Measurements from ENCODE around the gene ZBTB34. TPM values are rescaled to one million over a fixed set of nuclear protein-coding genes. Genes with fewer than 3 reads are reported as not detected.

ZBTB34 gene
- total RNA-seq, 4 donors from 2014 or later, result 4.0 to 8.2 (median 4.5) TPM

DNA sequence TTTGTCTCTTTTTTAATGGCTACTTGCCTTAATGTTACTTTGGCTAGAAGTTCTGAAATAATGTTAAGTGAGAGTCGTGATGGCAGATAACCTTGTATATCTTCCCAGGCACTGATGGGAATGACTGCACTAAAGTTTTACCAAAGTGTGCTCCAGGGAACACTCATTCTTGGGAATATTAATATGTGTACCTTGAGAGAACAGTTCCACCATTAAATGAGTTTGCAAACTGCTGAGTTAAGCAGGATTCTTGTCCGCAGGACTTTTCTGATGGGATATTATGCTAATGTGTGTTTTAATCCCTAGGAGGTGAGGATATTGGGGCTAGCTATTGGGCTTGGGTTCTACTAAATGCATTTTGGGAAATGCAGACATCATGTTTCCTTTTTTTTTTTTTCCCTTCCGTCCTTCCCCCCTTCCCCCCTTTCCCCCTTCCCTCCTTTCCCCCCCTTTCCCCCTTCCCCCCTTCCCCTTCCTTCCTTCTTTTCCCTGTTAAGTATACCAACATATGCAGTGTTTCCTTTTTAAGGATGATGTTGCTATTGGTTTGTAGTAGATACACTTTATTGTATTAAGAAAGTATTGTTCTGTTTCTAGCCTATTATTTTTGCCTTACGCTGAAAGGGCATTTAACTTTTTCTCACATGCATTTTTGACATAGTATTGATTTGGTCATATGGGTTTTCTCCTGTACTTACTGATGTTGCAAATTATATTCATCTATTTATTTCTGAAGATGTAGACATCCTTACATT, 15.5 kb downstream of the ZBTB34 start:
- 79 to 82% methylated on average over 3 to 4 of the region's 4 CpGs for WGBS, 2 donors
- Histone ChIP-seq H3K27ac (no peak overlapping the region), H3K36me3 (peaks cover 7 to 24% (median 10%) of the 10 kb centered on the region in 3 donors), H3K4me3 (no peak overlapping the region), H3K4me1 (peaks cover 0 to 9% (median 0%) of the 10 kb centered on the region in 3 donors), H3K27me3 (no peaks in the 10 kb centered on the region), H3K9me3 (no peaks in the 10 kb centered on the region)
- TF ChIP-seq, protein P1, sequence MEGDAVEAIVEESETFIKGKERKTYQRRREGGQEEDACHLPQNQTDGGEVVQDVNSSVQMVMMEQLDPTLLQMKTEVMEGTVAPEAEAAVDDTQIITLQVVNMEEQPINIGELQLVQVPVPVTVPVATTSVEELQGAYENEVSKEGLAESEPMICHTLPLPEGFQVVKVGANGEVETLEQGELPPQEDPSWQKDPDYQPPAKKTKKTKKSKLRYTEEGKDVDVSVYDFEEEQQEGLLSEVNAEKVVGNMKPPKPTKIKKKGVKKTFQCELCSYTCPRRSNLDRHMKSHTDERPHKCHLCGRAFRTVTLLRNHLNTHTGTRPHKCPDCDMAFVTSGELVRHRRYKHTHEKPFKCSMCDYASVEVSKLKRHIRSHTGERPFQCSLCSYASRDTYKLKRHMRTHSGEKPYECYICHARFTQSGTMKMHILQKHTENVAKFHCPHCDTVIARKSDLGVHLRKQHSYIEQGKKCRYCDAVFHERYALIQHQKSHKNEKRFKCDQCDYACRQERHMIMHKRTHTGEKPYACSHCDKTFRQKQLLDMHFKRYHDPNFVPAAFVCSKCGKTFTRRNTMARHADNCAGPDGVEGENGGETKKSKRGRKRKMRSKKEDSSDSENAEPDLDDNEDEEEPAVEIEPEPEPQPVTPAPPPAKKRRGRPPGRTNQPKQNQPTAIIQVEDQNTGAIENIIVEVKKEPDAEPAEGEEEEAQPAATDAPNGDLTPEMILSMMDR (IDR thresholded peaks at IDR 0.05), result no peak
- no peak for TF ChIP-seq POLR2A (IDR thresholded peaks at IDR 0.05)
- no peak for DNase-seq
- intact Hi-C loops (cut with DNase I), result no loop called here

DNA sequence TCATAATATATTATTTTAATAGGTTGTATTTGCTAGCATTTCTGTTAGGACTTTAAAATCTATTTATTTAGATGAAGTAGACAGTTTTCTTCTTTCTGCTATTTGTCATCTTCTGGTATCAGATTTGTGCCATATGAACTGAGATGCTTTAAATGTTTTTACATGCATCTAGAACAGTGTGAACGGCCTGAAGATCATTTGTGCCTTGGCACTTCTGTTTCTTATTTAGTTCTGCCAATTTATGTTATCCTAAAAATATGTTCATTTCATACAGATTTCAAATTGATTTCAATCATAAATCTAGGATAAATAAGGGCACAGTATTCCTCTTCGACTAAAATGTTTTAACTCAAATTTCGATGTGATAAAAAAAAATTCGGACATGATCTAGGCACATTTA, 16.1 kb downstream of the ZBTB34 start:
- no peaks in the 10 kb centered on the region for H3K27me3 ChIP-seq
- H3K9me3 ChIP-seq, result no peaks in the 10 kb centered on the region
- peaks cover 0 to 9% (median 0%) of the 10 kb centered on the region in 3 donors for H3K4me1 ChIP-seq
- DNase-seq, result no peak
- intact Hi-C loops (cut with DNase I), result no loop called here
- H3K36me3 ChIP-seq, result peaks cover 7 to 30% (median 10%) of the 10 kb centered on the region in 3 donors
- no peak overlapping the region for H3K4me3 ChIP-seq
- H3K27ac ChIP-seq, result no peak overlapping the region
- WGBS, 2 donors, result 75 to 79% methylated on average over 4 of the region's 4 CpGs
- no peak for TF ChIP-seq POLR2A (IDR thresholded peaks at IDR 0.05)
- TF ChIP-seq, protein P1 (IDR thresholded peaks at IDR 0.05), result no peak

DNA sequence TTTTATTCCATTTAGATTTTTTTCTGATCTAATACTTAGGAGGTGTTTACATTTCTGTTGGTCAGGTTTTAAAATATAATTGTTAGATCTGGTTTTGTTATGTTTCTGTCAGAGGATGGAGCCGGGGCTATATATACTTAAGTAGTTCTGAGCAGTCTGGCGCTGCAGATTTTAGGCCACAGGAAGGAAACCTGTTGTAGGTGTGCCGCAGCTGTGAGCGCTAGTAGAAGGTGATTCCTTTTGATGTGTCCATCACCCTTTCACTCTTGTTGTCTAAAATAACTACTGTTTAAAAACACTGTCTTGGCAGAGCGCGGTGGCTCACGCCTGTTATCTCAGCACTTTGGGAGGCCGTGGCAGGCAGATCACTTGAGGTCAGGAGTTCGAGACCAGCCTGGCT, 17.0 kb downstream of the ZBTB34 start:
- intact Hi-C loops (cut with DNase I), result no loop called here
- TF ChIP-seq, protein P1 (IDR thresholded peaks at IDR 0.05), result no peak
- TF ChIP-seq POLR2A (IDR thresholded peaks at IDR 0.05), result no peak
- no peaks in the 10 kb centered on the region for H3K9me3 ChIP-seq
- H3K36me3 ChIP-seq, result peaks cover 7 to 39% (median 10%) of the 10 kb centered on the region in 3 donors
- H3K27ac ChIP-seq, result no peak overlapping the region
- peaks cover 0 to 12% (median 0%) of the 10 kb centered on the region in 3 donors for H3K4me1 ChIP-seq
- 78 to 88% methylated on average over 8 to 9 of the region's 9 CpGs for WGBS, 2 donors
- no peak for DNase-seq
- no peak overlapping the region for H3K4me3 ChIP-seq
- H3K27me3 ChIP-seq, result no peaks in the 10 kb centered on the region

DNA sequence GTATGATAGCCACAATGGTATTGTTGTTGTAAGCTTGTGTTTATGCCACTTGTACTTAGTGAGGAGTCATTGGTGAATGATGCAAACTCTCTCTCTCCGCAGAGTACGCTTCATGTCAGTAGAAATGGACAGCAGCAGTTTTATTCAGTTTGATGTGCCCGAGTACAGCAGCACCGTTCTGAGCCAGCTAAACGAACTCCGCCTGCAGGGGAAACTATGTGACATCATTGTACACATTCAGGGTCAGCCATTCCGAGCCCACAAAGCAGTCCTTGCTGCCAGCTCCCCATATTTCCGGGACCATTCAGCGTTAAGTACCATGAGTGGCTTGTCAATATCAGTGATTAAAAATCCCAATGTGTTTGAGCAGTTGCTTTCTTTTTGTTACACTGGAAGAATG, 18.8 kb downstream of the ZBTB34 start:
- H3K4me1 ChIP-seq, result peaks cover 0 to 30% (median 0%) of the 10 kb centered on the region in 3 donors
- no peak for DNase-seq
- intact Hi-C loops (cut with DNase I), result no loop called here
- H3K9me3 ChIP-seq, result no peaks in the 10 kb centered on the region
- H3K4me3 ChIP-seq, result no peak overlapping the region
- H3K36me3 ChIP-seq, result peaks cover 7 to 45% (median 10%) of the 10 kb centered on the region in 3 donors
- no peaks in the 10 kb centered on the region for H3K27me3 ChIP-seq
- 77 to 78% methylated on average over 6 to 9 of the region's 9 CpGs for WGBS, 2 donors
- H3K27ac ChIP-seq, result no peak overlapping the region
- no peak for TF ChIP-seq POLR2A (IDR thresholded peaks at IDR 0.05)
- TF ChIP-seq, protein P1 (IDR thresholded peaks at IDR 0.05), result no peak

DNA sequence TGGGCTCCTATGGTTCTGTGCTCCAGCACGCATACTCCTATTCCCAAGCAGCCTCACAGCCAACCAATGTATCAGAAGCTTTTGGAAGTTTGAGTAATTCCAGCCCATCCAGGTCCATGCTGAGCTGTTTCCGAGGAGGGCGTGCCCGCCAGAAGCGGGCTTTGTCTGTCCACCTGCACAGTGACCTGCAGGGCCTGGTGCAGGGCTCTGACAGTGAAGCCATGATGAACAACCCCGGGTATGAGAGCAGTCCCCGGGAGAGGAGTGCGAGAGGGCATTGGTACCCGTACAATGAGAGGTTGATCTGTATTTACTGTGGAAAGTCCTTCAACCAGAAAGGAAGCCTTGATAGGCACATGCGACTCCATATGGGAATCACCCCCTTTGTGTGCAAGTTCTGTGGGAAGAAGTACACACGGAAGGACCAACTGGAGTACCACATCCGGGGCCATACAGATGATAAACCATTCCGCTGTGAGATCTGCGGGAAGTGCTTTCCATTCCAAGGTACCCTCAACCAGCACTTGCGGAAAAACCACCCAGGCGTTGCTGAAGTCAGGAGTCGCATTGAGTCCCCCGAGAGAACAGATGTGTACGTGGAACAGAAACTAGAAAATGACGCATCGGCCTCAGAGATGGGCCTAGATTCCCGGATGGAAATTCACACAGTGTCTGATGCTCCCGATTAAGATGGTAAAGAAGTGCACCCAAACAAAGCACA, 19.9 kb downstream of the ZBTB34 start:
- Histone ChIP-seq H3K27me3 (no peaks in the 10 kb centered on the region), H3K4me3 (no peak overlapping the region), H3K36me3 (peaks cover 7 to 45% (median 10%) of the 10 kb centered on the region in 3 donors), H3K27ac (peak overlapping the region in 1 of 4 donors; percentile 26), H3K9me3 (no peaks in the 10 kb centered on the region), H3K4me1 (peaks cover 0 to 34% (median 0%) of the 10 kb centered on the region in 3 donors)
- DNase-seq, result no peak
- TF ChIP-seq, protein P1 (IDR thresholded peaks at IDR 0.05), result no peak
- no peak for TF ChIP-seq POLR2A (IDR thresholded peaks at IDR 0.05)
- 90 to 93% methylated on average over 18 to 22 of the region's 23 CpGs for WGBS, 2 donors
- intact Hi-C loops (cut with DNase I), result no loop called here
